ENCODE results near the gene DZIP3.
"Not testable (repeated sequence)": the region's sequence is repeated elsewhere in the genome, so short reads cannot be mapped to it uniquely, and the experiment has no call there.

DZIP3 gene

GRCh38 chr3:108608750-108609149 is 19.2 kb downstream of the DZIP3 start:
- no peak overlapping the region for H3K4me2 ChIP-seq (ENCODE audit: low read depth, low read length, poor library complexity, severe bottlenecking)
- H3K9me3 ChIP-seq (ENCODE audit: insufficient read depth, low read length), result no peaks in the 10 kb centered on the region
- H3K27ac ChIP-seq (ENCODE audit: low read depth, low read length), result no peak overlapping the region
- H3F3A ChIP-seq (ENCODE audit: insufficient read depth), result no peaks in the 10 kb centered on the region
- H2AFZ ChIP-seq (ENCODE audit: low read depth, low read length, severe bottlenecking), result no peak overlapping the region
- no peaks in the 10 kb centered on the region for H4K20me1 ChIP-seq (ENCODE audit: low read depth, low read length)
- no peak overlapping the region for H3K4me3 ChIP-seq (ENCODE audit: insufficient read depth, low read length, poor library complexity, severe bottlenecking)
- no peaks in the 10 kb centered on the region for H3K9me2 ChIP-seq (replicated peaks; ENCODE audit: insufficient read depth, low read length)
- H3K79me2 ChIP-seq (ENCODE audit: insufficient read depth, low read length), result no peaks in the 10 kb centered on the region
- H3K27me3 ChIP-seq (ENCODE audit: low read length), result no peaks in the 10 kb centered on the region
- no peak for TF ChIP-seq EZH2phosphoT487 (conservative IDR thresholded peaks at IDR 0.05; ENCODE audit: low read length)
- no peak for TF ChIP-seq CTCF (IDR thresholded peaks at IDR 0.05; ENCODE audit: insufficient read depth, low read length, poor library complexity, severe bottlenecking)
- H3K36me3 ChIP-seq (ENCODE audit: low read length), result peaks cover 4% of the 10 kb centered on the region; the same call in 1 of the 2 replicates
- H3K9ac ChIP-seq (ENCODE audit: low read length), result no peak overlapping the region

GRCh38 chr3:108610651-108611050 is 21.1 kb downstream of the DZIP3 start:
- no peaks in the 10 kb centered on the region for H3K79me2 ChIP-seq (ENCODE audit: insufficient read depth, low read length)
- no peak overlapping the region for H3K9ac ChIP-seq (ENCODE audit: low read length)
- no peak overlapping the region for H3K27ac ChIP-seq (ENCODE audit: low read depth, low read length)
- H2AFZ ChIP-seq (ENCODE audit: low read depth, low read length, severe bottlenecking), result no peak overlapping the region
- no peaks in the 10 kb centered on the region for H3F3A ChIP-seq (ENCODE audit: insufficient read depth)
- no peaks in the 10 kb centered on the region for H3K9me3 ChIP-seq (ENCODE audit: insufficient read depth, low read length)
- H3K4me3 ChIP-seq (ENCODE audit: insufficient read depth, low read length, poor library complexity, severe bottlenecking), result no peak overlapping the region
- H3K9me2 ChIP-seq (replicated peaks; ENCODE audit: insufficient read depth, low read length), result no peaks in the 10 kb centered on the region
- H3K27me3 ChIP-seq (ENCODE audit: low read length), result no peaks in the 10 kb centered on the region
- H4K20me1 ChIP-seq (ENCODE audit: low read depth, low read length), result no peaks in the 10 kb centered on the region
- peaks cover 4% of the 10 kb centered on the region; the same call in 1 of the 2 replicates for H3K36me3 ChIP-seq (ENCODE audit: low read length)
- no peak overlapping the region for H3K4me2 ChIP-seq (ENCODE audit: low read depth, low read length, poor library complexity, severe bottlenecking)
- TF ChIP-seq CTCF (IDR thresholded peaks at IDR 0.05; ENCODE audit: insufficient read depth, low read length, poor library complexity, severe bottlenecking) (no peak), EZH2phosphoT487 (conservative IDR thresholded peaks at IDR 0.05; ENCODE audit: low read length) (no peak)

- H3F3A ChIP-seq (ENCODE audit: insufficient read depth); H3K9ac ChIP-seq (ENCODE audit: low read length); H3K27me3 ChIP-seq (ENCODE audit: low read length); H3K27ac ChIP-seq (ENCODE audit: low read depth, low read length); H3K4me3 ChIP-seq (ENCODE audit: insufficient read depth, low read length, poor library complexity, severe bottlenecking); H3K9me2 ChIP-seq (replicated peaks; ENCODE audit: insufficient read depth, low read length); H3K79me2 ChIP-seq (ENCODE audit: insufficient read depth, low read length); H3K4me2 ChIP-seq (ENCODE audit: low read depth, low read length, poor library complexity, severe bottlenecking); H2AFZ ChIP-seq (ENCODE audit: low read depth, low read length, severe bottlenecking); H4K20me1 ChIP-seq (ENCODE audit: low read depth, low read length); H3K36me3 ChIP-seq (ENCODE audit: low read length); H3K9me3 ChIP-seq (ENCODE audit: insufficient read depth, low read length): not testable (repeated sequence)
Observed at GRCh38 chr3:108616090-108616489, 26.6 kb downstream of the DZIP3 start.

- H2AFZ ChIP-seq (ENCODE audit: low read depth, low read length, severe bottlenecking), result no peak overlapping the region
- H3K4me2 ChIP-seq (ENCODE audit: low read depth, low read length, poor library complexity, severe bottlenecking), result no peak overlapping the region
- H3K9me3 ChIP-seq (ENCODE audit: insufficient read depth, low read length), result no peaks in the 10 kb centered on the region
- no peak overlapping the region for H3K4me3 ChIP-seq (ENCODE audit: insufficient read depth, low read length, poor library complexity, severe bottlenecking)
- no peaks in the 10 kb centered on the region for H3F3A ChIP-seq (ENCODE audit: insufficient read depth)
- no peak overlapping the region for H3K9ac ChIP-seq (ENCODE audit: low read length)
- H3K9me2 ChIP-seq (replicated peaks; ENCODE audit: insufficient read depth, low read length), result no peaks in the 10 kb centered on the region
- H3K79me2 ChIP-seq (ENCODE audit: insufficient read depth, low read length), result no peaks in the 10 kb centered on the region
- H3K36me3 ChIP-seq (ENCODE audit: low read length), result no peaks in the 10 kb centered on the region
- TF ChIP-seq CTCF (IDR thresholded peaks at IDR 0.05; ENCODE audit: insufficient read depth, low read length, poor library complexity, severe bottlenecking) (no peak), EZH2phosphoT487 (conservative IDR thresholded peaks at IDR 0.05; ENCODE audit: low read length) (no peak)
- H4K20me1 ChIP-seq (ENCODE audit: low read depth, low read length), result no peaks in the 10 kb centered on the region
- H3K27me3 ChIP-seq (ENCODE audit: low read length), result no peaks in the 10 kb centered on the region
- no peak overlapping the region for H3K27ac ChIP-seq (ENCODE audit: low read depth, low read length)
Observed at GRCh38 chr3:108620250-108620649, 30.7 kb downstream of the DZIP3 start.
